Activated CD4-positive, alpha-beta T cell treated with anti-CD3 and anti-CD28 coated beads, Interleukin-10, Interleukin-2, amounts not matched to agents 100 ng/mL and 50 ng/mL, durations not matched to agents 16 hours and 8 hours (primary cell): Measurements from ENCODE around the gene PDE3B.
"Not testable (repeated sequence)": the region's sequence is repeated elsewhere in the genome, so short reads cannot be mapped to it uniquely, and the experiment has no call there.

Experiments used
- DNase-seq: peaks from one replicate; pipeline ENCODE4 v3.0.0-alpha.2; 2020

Gene PDE3B

DNA sequence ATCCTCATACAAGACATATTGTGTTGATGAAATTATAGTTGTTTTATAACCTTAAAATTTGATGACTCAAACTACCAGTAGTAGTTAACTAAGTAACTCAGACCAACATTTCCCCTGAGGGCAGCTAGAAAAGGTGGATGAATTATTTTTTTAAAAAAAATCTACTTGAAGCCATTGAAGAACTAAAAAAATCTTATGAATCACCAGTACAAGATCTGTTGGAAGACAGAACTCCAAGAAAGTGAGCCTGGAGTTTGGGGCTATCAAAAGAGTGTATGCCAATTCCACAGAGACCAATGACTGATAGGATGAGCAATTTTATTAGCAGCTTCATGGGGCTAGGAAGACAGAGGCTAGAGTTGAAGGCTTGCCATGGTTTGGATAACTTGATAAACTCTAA, 176.0 kb downstream of the PDE3B start:
- no peak for DNase-seq

- DNase-seq: no peak
These were observed 177.4 kb downstream of the PDE3B start for GRCh38 chr11:14821031-14821430.

- peak; percentile 52 for DNase-seq
These were observed 183.0 kb downstream of the PDE3B start for GRCh38 chr11:14826600-14826999.

DNA sequence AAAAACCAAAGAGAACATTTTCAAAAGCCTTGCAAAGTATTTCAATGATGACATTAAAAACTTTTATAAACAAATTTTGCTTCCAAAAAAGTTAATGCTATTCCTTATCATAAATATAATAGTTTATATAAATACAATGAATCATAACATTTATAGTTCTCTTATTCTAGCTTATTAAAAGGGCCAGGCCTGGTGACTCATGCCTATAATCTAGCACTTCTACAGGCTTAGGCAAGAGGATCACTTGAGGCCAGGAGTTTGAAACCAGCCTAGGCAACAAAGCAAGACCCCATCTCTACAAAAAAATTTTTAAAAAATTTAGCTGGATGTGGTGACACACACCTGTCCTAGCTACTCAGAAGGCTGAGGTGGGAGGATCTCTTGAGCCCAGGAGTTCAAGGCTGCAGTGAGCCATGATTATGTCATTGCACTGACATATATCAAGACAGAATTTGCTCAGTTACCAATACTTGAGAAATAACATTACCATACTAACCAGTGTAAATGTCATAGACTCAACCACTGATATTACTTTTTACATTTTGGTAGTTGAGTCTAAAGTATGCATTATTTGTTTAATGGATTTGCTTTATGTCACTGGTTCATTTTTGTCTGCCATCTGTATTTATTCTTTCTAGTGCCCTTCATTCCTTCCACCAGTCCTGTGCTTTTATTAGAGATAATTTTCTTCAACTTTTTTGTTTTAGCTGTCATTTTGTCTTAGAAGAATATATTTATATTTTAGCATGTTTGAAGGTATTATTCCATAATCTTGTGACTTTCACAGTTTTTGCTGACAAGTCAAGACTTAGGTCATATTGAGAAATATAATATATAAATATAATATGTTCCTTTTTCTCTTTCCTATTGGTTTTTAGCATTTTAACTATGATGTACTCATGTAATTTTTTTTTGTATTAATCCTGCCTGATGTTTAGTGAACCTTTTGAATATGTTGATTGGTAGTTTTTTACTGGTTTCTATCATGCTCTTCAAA, 192.2 kb downstream of the PDE3B start:
- DNase-seq: no peak

DNA sequence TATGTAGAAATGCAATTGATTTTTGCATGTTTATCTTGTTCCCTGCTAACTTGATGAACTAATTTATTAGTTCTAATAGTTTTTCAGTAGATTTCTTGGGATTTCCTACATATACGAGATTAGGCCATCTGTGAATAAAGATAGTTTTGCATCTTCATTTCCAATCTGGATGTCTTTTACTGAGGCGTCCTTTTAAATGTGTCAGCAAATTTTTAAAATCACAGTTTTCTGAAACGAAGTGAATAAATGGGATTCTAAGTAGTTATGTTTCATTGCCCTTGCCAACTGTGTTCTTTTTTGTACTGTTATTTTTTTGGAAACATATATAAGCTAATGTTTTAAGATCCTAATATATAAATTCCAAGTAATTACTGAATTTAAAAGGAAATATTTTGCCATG, 198.4 kb downstream of the PDE3B start:
- no peak for DNase-seq

GRCh38 chr11:14852571-14853177, 209.1 kb downstream of the PDE3B start:
- DNase-seq: no peak

GRCh38 chr11:14854057-14854456, 210.5 kb downstream of the PDE3B start:
- no peak for DNase-seq

- DNase-seq: no peak
These were observed 212.3 kb downstream of the PDE3B start for GRCh38 chr11:14855890-14856289.

DNA sequence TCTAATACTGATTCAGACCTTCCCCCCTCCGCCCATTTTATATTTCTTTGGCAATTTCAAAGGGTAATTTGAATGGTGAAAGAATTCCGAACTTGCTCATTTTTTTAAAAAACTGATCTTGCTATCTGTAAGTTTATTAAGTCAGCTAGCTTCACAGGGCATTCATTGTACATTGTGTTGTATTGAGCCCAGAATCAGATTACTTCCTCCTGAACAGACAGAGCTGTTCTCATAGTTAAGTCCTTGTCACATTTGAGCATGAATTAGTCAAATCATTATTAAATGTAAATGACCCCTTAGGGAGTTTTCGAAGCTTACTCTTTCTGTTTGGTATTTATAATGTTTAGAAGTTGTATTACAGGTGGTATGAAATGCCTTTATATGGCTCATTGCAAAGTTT, 214.0 kb downstream of the PDE3B start:
- DNase-seq: no peak

DNA sequence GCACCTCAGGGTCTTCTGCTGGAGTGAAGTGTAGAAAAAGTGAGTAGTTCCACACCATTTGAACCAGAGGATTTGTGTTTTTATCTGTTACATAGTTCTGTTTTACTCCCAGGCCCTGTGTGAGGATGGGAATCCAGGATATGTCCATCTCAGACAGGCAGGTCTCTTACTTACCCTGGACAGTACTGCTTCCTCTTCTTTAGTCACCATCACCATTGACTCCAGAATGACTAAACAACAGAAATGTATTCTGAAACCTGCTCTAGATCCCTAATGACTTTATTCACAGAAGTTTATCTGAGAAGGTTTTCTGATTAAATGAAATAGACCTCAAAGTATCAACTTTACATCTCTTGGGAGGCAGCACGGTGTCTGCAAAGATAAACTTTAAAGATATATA, 214.8 kb downstream of the PDE3B start:
- no peak for DNase-seq

GRCh38 chr11:14860511-14860910, 216.9 kb downstream of the PDE3B start:
- no peak for DNase-seq

GRCh38 chr11:14861680-14862079, 218.1 kb downstream of the PDE3B start:
- no peak for DNase-seq

DNA sequence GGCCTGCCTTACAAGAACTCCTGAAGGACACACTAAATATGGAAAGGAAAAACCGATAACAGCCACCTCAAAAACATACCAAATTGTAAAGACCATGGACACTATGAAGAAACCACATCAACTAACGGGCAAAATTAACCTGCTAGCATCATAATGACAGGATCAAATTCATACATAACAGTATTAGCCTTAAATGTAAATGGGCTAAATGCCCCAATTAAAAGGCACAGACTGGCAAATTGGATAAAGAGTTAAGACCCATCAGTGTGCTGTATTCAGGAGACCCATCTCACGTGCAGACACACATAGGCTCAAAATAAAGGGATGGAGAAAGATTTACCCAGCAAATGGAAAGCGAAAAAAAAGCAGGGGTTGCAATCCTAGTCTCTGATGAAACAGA, 220.2 kb downstream of the PDE3B start:
- DNase-seq: not testable (repeated sequence)

- DNase-seq: no peak
These were observed 228.4 kb downstream of the PDE3B start for GRCh38 chr11:14872032-14872431.

GRCh38 chr11:14873632-14874031, 230.0 kb downstream of the PDE3B start:
- no peak for DNase-seq

DNA sequence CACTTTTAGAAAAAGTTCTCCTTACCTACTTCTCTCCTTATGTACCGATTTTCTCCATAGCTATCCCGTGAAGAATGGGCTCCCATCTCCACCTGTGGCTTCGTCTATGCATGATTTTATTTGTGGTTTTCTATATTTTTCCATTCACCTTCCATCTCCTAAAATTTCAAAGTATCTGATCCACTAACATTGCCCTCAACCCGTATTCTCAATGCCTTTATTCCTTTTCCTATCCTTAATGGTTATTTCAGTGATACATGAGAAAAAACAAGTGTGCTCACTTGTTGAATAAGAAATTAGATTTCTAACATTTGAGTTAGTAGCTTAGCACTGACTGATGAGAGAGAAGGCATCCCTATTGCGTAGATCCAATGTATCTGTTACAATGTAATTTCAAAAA, 231.6 kb downstream of the PDE3B start:
- DNase-seq: no peak

DNA sequence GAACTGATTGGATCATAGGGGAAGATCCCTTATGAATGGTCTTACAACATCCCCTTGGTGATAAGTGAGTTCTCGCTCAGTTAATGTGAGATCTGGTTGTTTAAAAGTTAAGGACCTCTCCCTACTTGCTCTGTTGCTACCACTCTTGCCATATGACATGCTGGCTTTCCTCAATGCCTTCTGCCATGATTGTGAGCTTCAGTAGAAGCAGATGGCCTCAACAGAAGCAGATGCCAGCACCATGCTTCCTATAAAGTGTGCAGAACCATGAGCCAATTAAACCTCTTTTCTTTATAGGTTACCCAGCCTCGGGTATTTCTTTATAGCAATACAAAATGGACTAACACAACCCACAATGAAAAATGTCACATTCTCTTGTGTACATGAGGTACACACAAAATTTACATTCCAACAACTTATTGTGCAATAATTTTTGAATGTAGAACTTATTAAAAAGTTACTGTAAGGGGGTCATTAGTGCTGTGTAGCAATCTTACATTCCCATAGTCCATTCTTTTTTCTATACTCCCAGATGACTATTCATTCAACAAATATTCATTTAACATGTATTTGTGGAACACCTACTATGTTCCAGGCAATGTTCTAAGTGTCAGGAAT, 238.1 kb downstream of the PDE3B start:
- DNase-seq: no peak

- no peak for DNase-seq
These were observed 238.6 kb downstream of the PDE3B start for GRCh38 chr11:14882196-14882595.

DNA sequence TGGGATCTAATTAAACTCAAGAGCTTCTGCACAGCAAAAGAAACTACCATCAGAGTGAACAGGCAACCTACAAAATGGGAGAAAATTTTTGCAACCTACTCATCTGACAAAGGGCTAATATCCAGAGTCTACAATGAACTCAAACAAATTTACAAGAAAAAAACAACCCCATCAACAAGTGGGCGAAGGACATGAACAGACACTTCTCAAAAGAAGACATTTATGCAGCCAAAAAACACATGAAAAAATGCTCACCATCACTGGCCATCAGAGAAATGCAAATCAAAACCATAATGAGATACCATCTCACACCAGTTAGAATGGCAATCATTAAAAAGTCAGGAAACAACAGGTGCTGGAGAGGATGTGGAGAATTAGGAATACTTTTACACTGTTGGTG, 240.1 kb downstream of the PDE3B start:
- not testable (repeated sequence) for DNase-seq

DNA sequence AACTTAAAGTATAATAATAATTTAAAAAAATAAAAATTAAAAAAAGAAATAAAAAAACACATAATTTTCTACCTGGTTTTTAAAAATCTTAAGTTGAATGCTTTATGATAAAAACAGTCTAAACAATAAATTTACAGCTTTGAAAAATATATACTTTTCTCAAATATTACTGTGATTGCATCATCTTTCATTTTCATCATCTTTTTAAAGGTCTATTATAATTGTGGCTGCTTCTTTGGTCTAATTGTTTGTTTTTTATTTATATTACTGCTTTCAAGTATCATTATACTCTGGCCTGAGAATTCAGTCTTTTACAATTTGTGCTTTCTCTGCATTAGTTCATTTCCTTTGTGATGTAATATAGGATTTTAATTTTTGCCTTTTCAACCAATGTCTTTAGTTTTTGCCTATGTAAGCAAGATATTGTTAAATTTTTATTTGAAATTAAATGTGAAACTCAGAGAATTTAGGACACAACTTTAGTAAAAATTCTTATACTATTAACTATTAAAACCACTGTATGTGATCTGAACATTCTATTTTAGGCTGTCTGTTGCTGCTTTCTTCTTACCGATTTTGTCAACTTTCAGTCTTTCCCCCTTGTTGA, 241.2 kb downstream of the PDE3B start:
- no peak for DNase-seq

GRCh38 chr11:14886513-14886912, 242.9 kb downstream of the PDE3B start:
- DNase-seq: no peak

- DNase-seq: peak; percentile 92
These were observed 247.8 kb downstream of the PDE3B start for GRCh38 chr11:14891143-14892035.
